ENCODE results near the gene DST.

The DST gene

DNA sequence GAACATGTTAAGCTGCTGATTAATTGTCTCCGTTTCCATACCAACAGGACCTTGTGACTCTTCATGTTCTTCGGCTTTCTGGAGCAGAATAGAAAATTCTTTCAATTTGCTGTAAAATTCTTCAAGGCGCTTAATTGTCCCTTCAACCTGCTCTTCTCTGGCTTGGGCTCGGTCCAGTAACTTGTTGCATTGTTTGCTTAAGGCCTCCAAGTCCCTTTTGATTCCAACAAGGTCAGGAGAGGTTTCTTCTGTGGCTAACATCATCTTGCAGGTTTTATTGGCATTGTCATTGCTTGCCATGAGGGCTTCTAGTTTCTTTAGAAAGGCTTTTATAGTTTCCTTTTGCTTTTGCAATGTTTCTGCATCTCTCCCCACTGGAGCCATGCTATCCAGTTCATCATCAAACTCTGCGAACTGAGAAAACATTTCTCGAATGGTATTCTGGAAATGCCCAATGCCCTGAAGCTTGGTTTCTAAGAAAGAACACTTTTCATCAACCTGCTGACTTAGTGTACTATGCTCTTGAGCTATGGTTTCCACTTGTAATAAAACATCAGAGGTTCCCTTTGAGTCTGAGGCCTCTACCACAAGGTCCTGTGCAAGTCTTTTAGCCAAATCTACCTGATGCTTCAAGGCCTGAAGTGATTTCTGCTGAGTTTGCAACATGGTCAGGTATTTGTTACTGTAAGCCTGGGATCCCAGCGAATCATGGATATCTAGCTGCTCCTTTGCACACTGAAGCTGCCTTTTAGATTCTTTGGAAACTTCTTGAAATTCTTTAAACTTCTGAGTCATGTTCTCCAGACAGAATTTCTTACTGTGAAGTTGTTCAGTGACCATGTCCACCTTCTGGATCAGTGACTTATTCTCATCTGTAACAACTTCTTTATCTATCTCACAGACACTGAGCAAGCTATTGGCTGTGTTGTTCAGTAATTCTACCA, 90.2 kb downstream of the DST start:
- no peak overlapping the region for H3K4me3 ChIP-seq (ENCODE audit: low read depth, low read length)
- TF ChIP-seq, protein P1, sequence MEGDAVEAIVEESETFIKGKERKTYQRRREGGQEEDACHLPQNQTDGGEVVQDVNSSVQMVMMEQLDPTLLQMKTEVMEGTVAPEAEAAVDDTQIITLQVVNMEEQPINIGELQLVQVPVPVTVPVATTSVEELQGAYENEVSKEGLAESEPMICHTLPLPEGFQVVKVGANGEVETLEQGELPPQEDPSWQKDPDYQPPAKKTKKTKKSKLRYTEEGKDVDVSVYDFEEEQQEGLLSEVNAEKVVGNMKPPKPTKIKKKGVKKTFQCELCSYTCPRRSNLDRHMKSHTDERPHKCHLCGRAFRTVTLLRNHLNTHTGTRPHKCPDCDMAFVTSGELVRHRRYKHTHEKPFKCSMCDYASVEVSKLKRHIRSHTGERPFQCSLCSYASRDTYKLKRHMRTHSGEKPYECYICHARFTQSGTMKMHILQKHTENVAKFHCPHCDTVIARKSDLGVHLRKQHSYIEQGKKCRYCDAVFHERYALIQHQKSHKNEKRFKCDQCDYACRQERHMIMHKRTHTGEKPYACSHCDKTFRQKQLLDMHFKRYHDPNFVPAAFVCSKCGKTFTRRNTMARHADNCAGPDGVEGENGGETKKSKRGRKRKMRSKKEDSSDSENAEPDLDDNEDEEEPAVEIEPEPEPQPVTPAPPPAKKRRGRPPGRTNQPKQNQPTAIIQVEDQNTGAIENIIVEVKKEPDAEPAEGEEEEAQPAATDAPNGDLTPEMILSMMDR (IDR thresholded peaks at IDR 0.05; ENCODE audit: insufficient read depth, low read depth, low read length, missing control alignments) = no peak
- DNase-seq (ENCODE audit: low read depth) = no peak

DNA sequence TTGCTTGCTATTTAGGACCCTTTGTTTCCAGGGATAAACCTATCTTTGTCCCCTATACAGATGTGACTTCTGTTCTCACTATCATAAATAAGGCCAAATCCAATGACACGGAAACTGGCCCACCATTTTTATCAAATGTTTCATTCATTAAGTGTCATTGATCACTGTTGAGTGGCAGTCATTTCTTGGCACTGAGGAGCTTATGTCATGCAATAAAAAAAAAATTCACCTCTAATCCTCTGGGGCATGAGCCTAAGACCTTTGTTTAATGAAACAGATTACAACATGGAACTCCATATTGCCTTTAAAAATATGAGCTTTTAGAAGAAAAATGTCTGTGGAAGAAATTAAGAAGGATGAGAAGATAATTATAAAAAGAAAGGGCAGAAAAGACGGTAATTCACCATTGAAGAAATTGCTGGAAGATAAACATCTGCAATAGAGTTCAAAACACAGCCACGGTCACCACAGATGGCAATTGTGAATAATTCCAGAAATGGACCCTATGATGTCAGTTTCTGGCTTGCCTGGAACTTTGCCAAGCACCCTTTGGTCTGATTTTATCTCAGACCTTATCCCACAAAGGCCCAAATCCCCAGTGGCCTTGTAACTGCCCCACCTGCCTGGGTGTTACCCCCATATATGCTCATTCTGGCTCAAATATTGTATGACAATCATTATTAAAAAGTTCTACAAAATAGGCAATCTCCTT, 91.1 kb downstream of the DST start:
- DNase-seq (ENCODE audit: low read depth) = no peak
- no peak overlapping the region for H3K4me3 ChIP-seq (ENCODE audit: low read depth, low read length)
- TF ChIP-seq, protein P1 (IDR thresholded peaks at IDR 0.05; ENCODE audit: insufficient read depth, low read depth, low read length, missing control alignments) = no peak

DNA sequence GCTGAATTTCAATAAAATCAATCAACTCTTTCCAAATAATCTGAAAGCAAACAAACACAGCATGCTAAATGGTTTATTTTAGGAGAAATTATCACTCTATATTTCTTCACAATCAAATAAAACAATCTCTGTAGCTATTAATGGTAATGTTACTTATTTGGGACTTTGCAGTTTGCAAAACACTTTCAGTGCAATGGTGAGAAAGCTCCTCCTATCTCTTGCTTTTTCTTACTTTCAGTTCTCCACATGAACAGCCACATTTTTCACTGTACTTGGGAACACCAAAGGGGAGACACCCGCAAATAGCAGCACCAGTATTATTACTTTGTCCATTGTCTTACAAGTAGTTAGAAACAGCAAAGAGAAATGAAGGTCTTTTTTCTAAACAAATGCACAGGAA, 92.4 kb downstream of the DST start:
- H3K4me3 ChIP-seq (ENCODE audit: low read depth, low read length) = no peak overlapping the region
- DNase-seq (ENCODE audit: low read depth) = no peak
- TF ChIP-seq, protein P1 (IDR thresholded peaks at IDR 0.05; ENCODE audit: insufficient read depth, low read depth, low read length, missing control alignments) = no peak

DNA sequence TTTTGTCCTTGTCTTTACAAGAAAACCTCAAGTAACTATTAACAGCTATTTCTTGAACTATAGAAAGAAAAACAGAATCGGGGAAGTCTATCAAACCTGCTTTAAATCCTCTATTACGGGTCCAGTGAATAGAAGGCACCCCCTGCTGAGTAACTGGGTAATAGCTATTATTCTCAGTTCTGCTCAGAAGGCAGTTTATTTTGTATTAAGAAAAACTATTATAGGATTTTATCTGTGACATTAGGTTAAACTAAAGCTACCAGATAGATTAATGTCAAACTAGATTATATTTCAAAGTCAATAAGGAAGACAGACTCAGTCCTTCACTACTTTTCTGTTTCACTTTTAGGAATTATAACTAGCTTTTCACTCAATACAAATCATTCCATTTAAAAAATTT, 93.7 kb downstream of the DST start:
- peak overlapping the region; percentile 7; the same call in 1 of the 2 replicates for H3K4me3 ChIP-seq (ENCODE audit: low read depth, low read length)
- DNase-seq (ENCODE audit: low read depth) = no peak
- TF ChIP-seq, protein P1 (IDR thresholded peaks at IDR 0.05; ENCODE audit: insufficient read depth, low read depth, low read length, missing control alignments) = no peak

DNA sequence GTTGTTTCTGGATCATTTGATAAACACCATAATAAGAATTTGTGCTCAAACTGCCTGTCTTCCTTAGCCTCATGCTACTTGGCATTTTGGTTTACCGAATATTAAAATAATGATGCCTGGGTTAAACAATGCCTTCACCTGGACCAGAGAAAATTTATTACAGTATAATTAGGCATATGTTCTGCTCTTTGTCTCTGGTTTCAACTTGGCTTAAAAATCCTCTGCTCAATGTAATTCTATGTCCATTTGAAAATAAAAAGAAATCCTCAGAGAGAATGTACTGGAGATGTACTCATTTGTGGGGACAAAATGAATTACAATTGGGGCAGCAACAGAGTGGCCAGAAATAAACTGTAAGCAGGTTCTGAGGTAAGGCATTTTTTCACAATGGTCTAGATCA, 95.0 kb downstream of the DST start:
- DNase-seq (ENCODE audit: low read depth) = no peak
- TF ChIP-seq, protein P1 (IDR thresholded peaks at IDR 0.05; ENCODE audit: insufficient read depth, low read depth, low read length, missing control alignments) = no peak
- H3K4me3 ChIP-seq (ENCODE audit: low read depth, low read length) = no peak overlapping the region

DNA sequence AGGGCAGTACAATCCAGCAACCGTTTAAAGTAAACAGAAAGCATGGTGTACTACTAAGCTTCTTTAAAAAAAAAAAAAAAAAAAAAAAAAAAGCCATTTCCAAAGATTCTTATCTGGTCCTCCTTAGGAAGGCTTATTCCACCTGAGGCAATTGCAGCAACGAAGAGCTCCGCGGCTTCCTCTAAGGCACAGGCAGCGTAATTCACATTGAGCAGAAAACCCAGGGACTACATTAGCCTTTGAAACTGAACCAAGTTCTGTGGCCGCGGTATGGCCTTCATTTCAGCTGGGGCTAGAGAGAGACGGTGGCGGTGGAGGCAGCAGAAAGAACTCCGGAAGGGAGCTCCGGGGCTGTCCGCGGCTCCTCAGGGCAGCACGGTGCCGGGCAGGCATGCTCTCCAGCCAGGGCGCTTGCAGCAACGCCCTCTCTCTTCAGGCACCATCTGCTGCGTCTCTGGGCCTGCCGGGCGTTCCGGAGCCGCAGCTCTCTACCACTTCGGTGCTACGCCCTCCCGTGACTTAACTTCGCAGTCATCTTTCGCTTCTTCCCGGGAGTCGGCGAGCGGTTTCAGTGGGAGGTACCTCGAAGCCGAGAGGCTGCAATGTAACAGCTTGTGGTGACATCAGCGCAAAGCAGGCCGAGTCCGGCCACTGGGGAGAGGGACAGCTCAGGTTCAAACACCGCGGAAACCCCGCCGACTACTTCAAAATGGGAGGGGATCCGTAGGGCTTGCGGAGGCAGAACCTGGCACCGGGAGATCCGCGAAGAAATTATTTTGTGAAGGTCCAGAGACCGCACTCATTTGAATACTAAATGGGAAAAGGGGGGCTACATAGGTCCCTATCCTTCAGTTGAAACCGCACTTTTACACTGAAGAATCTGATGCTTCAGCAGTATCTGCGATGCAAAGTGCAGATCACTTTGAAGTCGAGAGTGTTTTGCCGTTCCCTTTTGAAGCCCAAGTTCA, 100.0 kb downstream of the DST start:
- H3K4me3 ChIP-seq (ENCODE audit: low read depth, low read length) = peak overlapping the region; percentile 61
- DNase-seq (ENCODE audit: low read depth) = peak; percentile 97
- TF ChIP-seq, protein P1 (IDR thresholded peaks at IDR 0.05; ENCODE audit: insufficient read depth, low read depth, low read length, missing control alignments) = peak; percentile 12
